ENCODE data around the gene SUN5. TPM values are rescaled to one million over a fixed set of nuclear protein-coding genes. Genes with fewer than 3 reads are reported as not detected.

SUN5 gene
- total and polyA plus RNA-seq, 8 donors: not detected

- no peak for TF ChIP-seq CTCF (IDR thresholded peaks at IDR 0.05)
- FAIRE-seq (no peak), ATAC-seq (no peak), DNase-seq (no peak)
- no peak overlapping the region for H3K4me3 ChIP-seq
- H3K4me1 ChIP-seq: no peaks in the 10 kb centered on the region
- H3K27ac ChIP-seq: no peak overlapping the region
- no peaks in the 10 kb centered on the region for H3K27me3 ChIP-seq
- no peaks in the 10 kb centered on the region for H3K9me3 ChIP-seq
- intact Hi-C loops (cut with DNase I): no loop called here
- H3K36me3 ChIP-seq: no peaks in the 10 kb centered on the region
- WGBS, 2 donors: 74 to 75% methylated on average over 7 of the region's 7 CpGs
Observed at GRCh38 chr20:32984196-32984595, 20.0 kb downstream of the SUN5 start.

GRCh38 chr20:32983459-32984112 lies 20.6 kb downstream of the SUN5 start:
- no peak overlapping the region for H3K4me3 ChIP-seq
- no peaks in the 10 kb centered on the region for H3K9me3 ChIP-seq
- TF ChIP-seq CTCF (IDR thresholded peaks at IDR 0.05): no peak
- H3K36me3 ChIP-seq: no peaks in the 10 kb centered on the region
- H3K4me1 ChIP-seq: no peaks in the 10 kb centered on the region
- H3K27ac ChIP-seq: no peak overlapping the region
- FAIRE-seq: no peak
- intact Hi-C loops (cut with DNase I): no loop called here
- H3K27me3 ChIP-seq: no peaks in the 10 kb centered on the region
- DNase-seq: peak in 1 of 6 donors; percentile 25
- no peak for ATAC-seq
- WGBS, 2 donors: 77 to 83% methylated on average over 12 of the region's 12 CpGs

GRCh38 chr20:32982617-32983458 lies 21.4 kb downstream of the SUN5 start:
- intact Hi-C loops (cut with DNase I): no loop called here
- H3K4me1 ChIP-seq: no peaks in the 10 kb centered on the region
- H3K36me3 ChIP-seq: no peaks in the 10 kb centered on the region
- H3K4me3 ChIP-seq: no peak overlapping the region
- no peak overlapping the region for H3K27ac ChIP-seq
- no peaks in the 10 kb centered on the region for H3K9me3 ChIP-seq
- DNase-seq (peak in 4 of 6 donors; percentile 13 to 76 (median 46)), ATAC-seq (peak in 2 of 4 donors; percentile 39 to 40), FAIRE-seq (no peak)
- 51 to 53% methylated on average over 9 to 10 of the region's 10 CpGs for WGBS, 2 donors
- no peaks in the 10 kb centered on the region for H3K27me3 ChIP-seq
- TF ChIP-seq CTCF (IDR thresholded peaks at IDR 0.05): no peak

- H3K4me1 ChIP-seq: no peaks in the 10 kb centered on the region
- no peak overlapping the region for H3K4me3 ChIP-seq
- no peak for TF ChIP-seq CTCF (IDR thresholded peaks at IDR 0.05)
- no peaks in the 10 kb centered on the region for H3K36me3 ChIP-seq
- DNase-seq: no peak
- FAIRE-seq: no peak
- intact Hi-C loops (cut with DNase I): no loop called here
- no peaks in the 10 kb centered on the region for H3K27me3 ChIP-seq
- ATAC-seq: no peak
- no peak overlapping the region for H3K27ac ChIP-seq
- 68 to 80% methylated on average over 6 of the region's 6 CpGs for WGBS, 2 donors
- no peaks in the 10 kb centered on the region for H3K9me3 ChIP-seq
Observed at GRCh38 chr20:32980990-32981389, 23.2 kb downstream of the SUN5 start.
